Stimulated activated CD4-positive, alpha-beta T cell treated with anti-CD3 and anti-CD28 coated beads, Interleukin-15, amount 100 ng/mL, for 24 hours (primary cell): ENCODE data around the gene SEC31A.
"Not testable (repeated sequence)": the region's sequence is repeated elsewhere in the genome, so short reads cannot be mapped to it uniquely, and the experiment has no call there.

Source experiments
- DNase-seq: peaks from one replicate; pipeline ENCODE4 v3.0.0-alpha.2; 2020

Gene SEC31A

GRCh38 chr4:82825425-82825824 is 65.5 kb downstream of the SEC31A start:
- no peak for DNase-seq

GRCh38 chr4:82823062-82823461 is 67.9 kb downstream of the SEC31A start:
- DNase-seq: no peak

- no peak for DNase-seq
Measured at GRCh38 chr4:82820689-82821088, 70.3 kb downstream of the SEC31A start.

GRCh38 chr4:82818664-82819662 is 72.0 kb downstream of the SEC31A start:
- no peak for DNase-seq

GRCh38 chr4:82816874-82817273 is 74.1 kb downstream of the SEC31A start:
- not testable (repeated sequence) for DNase-seq

- DNase-seq: no peak
Measured at GRCh38 chr4:82814034-82814433, 76.9 kb downstream of the SEC31A start.

GRCh38 chr4:82811838-82812341 is 79.1 kb downstream of the SEC31A start:
- no peak for DNase-seq

GRCh38 chr4:82811392-82811791 is 79.6 kb downstream of the SEC31A start:
- no peak for DNase-seq

- no peak for DNase-seq
Measured at GRCh38 chr4:82810176-82810575, 80.8 kb downstream of the SEC31A start.

GRCh38 chr4:82809619-82810018 is 81.3 kb downstream of the SEC31A start:
- DNase-seq: no peak

- no peak for DNase-seq
Measured at GRCh38 chr4:82803746-82804145, 87.2 kb downstream of the SEC31A start.

GRCh38 chr4:82802911-82803310 is 88.0 kb downstream of the SEC31A start:
- no peak for DNase-seq

- no peak for DNase-seq
Measured at GRCh38 chr4:82801910-82802521, 88.9 kb downstream of the SEC31A start.

GRCh38 chr4:82799006-82799881 is 91.7 kb downstream of the SEC31A start:
- DNase-seq: peak; percentile 14

GRCh38 chr4:82798168-82799005 is 92.6 kb downstream of the SEC31A start, which contains the start of gene SCD5:
Gene SCD5, minus strand, starts transcription at chr4:82798796. Its CDS starts 259 bp downstream, at chr4:82798537.
- peak; percentile 76 for DNase-seq

- DNase-seq: peak; percentile 37
Measured at GRCh38 chr4:82797405-82798111, 93.4 kb downstream of the SEC31A start.

- peak; percentile 13 for DNase-seq
Measured at GRCh38 chr4:82797040-82797404, 93.9 kb downstream of the SEC31A start.

GRCh38 chr4:82792912-82793649 is 97.9 kb downstream of the SEC31A start:
- DNase-seq: no peak

- no peak for DNase-seq
Measured at GRCh38 chr4:82791179-82791578, 99.8 kb downstream of the SEC31A start.

- no peak for DNase-seq
Measured at GRCh38 chr4:82790060-82790660, 100.8 kb downstream of the SEC31A start.
